ENCODE results near the gene SCPEP1.
"Not testable (repeated sequence)": the region's sequence is repeated elsewhere in the genome, so short reads cannot be mapped to it uniquely, and the experiment has no call there.

Gene SCPEP1

DNA sequence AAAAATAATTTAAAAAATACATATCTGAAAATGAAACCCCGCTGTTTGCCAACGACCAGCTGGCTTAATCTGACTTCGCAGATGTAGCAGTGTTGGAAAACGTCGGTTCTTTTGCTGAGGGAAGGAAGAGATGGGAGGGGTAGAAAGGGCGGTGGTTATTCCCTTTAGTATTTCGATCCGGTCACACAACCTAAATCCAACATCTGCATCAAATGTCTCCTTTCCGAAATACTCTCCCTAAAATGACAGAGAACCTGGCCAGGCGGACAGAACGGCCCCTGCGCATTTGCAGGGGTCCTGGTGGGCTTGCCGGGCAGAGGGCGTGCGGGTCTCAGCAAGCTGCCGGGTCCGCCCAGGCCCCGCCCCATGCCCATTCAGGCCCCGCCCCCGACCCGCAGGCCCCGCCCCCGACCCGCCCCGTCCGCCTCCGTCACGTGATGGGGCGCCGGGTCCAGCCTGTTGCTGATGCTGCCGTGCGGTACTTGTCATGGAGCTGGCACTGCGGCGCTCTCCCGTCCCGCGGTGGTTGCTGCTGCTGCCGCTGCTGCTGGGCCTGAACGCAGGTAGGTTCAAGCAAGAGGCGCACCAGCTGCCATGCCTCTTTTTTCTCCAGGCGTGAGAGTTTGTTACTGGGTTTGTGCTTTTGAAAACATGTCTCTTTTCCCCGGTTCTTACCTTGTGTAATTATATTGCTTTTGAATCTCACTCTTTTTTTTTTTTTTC is at the start of gene SCPEP1:
Gene SCPEP1 (plus strand): TSS at position 459 of the 723 bp plus-strand sequence. CDS start 29 bp downstream, at position 488.
- peak; percentile 53 for DNase-seq

- DNase-seq, result no peak
Observed at GRCh38 chr17:56928586-56928985, 49.3 kb upstream of the SCPEP1 start.

DNA sequence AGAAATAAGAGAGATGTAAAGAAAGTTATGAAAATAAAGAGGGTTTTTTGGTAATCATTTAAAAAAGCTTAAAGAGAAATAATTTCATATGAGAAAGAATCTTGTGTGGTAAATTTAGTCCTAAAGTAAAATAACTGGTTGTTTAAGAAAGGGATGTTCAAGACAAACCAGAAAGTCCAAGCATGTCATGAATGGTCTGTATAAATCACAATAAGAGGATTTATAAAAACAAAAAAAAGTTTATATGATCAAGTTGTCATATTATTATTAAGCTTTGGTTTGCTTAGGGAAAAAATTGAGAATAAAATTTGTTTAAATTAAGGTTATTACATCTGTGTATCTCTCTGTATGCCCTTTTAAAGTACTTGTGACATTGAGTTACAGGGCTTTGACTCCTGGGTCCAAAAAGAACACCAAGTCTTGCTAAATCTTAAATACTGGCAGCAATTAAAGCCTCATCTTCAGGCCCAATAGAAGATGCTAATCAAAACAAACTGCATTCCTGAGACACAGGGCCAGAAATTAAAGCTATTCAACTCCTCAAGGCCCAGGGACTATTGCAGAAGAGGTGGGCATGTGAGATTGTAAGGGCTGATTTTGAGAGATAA is 48.5 kb upstream of the SCPEP1 start:
- no peak for DNase-seq

GRCh38 chr17:56930739-56931337 is 47.1 kb upstream of the SCPEP1 start:
- no peak for DNase-seq

DNA sequence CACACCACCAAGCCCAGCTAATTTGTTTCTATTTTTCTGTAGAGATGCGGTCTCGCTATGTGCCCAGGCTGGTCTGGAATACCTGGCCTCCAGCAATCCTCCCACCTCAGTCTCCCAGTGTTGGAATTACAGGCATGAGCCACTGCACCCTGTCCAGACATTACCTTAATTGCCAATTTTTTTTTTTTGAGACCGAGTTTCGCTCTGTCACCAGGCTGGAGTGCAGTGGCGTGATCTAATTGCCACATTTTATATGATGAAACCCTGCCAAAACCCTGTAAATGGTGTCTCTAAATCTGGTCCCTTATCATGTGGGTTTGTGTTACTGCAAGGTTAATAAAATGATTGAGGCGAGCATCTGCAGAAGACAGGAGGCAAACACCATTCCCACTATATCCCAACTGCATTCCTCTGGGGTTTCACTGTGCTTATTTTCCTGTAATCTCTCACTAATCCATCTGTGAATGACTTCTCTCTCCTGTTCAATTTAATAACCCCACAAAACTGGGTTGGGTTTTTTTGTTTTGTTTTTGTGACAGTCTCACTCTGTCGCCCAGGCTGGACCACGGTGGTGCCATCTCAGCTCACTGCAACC is 44.7 kb upstream of the SCPEP1 start:
- DNase-seq, result no peak

- no peak for DNase-seq
Observed at GRCh38 chr17:56933868-56934267, 44.1 kb upstream of the SCPEP1 start.

DNA sequence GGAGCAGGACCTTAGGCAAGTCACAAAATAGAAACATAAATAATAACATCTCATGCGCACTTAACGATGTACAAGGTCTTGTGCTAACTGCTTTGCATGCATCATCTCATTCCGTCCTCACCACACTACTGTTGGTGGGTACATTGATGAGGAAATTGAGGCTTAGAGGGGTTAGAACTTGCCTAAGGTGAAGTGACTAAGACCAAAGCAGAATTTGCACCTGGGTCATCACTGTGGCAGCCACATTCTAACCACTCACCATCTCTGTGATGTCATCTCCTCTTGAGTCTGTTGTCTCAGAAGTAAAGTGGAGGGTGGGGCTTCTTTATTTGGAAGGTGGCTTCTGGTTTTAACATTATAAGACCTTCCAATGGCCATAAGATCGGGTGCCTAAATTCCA is 43.7 kb upstream of the SCPEP1 start:
- DNase-seq, result no peak

GRCh38 chr17:56935461-56935860 is 42.5 kb upstream of the SCPEP1 start:
- DNase-seq, result no peak

DNA sequence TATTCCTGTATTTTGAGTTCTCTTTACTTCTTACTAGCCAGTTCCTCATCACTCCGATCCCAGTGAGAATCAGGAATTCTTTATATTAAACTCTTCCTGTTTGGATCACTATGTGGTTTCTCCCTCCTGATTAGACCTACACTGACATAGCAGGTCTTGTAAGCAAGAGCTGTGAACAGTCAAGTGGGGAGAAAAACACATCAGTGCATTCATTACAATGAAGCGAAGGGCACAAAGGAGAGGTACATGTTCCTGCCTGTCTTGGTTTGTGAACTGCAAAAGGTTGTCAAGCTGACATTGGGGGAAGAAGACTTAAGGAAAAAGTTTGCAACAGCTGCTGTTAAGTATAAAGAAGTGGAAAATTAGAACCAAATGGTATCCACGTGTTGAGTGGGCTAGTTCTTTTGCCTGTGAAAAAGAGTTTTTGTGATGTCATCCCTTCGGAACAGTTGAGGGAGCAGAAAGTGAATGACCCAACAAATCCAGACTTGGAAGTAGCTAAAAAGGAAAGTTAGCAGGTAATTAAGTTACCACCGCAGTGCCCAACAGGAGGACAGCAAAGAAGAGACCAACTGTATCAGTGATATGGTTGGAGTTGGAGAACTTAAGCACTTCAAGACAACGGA is 41.1 kb upstream of the SCPEP1 start:
- no peak for DNase-seq

GRCh38 chr17:56937687-56938086 is 40.2 kb upstream of the SCPEP1 start:
- DNase-seq, result no peak

GRCh38 chr17:56938206-56938605 is 39.7 kb upstream of the SCPEP1 start:
- DNase-seq, result not testable (repeated sequence)

DNA sequence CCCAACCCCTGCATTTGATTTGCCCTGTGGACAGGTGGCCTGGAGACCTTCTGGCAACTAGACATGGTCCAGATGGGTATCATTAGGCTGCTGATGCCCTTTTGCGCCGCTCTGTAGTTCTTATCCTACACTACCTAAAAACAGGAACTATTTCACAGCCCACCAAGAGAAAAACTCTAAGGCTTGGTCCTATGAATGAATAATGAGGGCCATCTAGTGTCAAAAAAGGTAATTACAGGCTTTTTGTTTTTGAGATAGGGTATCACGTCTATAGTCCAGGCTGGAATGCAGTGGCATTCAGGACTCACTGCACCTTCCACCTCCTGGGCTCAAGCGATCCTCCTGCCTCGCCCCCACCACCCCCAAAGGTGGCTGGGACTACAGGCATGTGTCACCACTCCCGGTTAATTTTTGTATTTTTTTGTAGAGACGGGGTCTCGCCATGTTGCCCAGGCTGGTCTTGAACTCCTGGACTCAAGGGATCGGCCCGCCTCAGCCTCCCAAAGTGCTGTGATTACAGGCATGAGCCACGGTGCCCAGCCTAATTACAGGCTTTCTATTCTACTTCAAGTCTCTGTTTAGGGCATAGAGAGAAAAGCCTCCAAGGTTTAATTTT is 38.0 kb upstream of the SCPEP1 start:
- DNase-seq, result peak; percentile 27

DNA sequence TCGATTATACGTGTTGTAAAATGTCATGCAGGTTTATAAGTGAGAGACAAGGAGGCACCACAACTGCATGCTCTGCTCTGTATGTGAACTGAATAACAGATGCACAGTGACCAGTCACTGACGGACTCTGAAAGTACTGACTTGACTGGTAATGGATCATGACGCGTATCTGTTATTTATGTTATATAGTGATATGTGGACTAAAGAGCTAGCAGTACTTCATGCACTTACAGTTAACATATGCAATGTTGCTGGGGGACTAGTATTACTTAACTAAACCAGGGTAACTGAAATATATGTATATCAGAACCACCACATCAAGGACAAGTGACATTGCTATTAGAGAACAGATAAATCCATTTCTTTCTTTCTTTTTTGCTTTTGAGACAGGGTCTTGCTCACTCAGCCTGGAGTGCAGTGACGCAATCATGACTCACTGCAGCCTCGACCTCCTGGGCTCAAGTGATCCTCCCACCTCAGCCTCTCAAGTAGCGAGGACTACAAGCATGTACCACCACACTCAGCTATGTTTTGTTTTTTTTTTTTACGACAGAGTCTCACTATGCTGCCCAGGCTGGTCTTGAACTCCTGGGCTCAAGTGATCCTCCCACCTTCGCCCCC is 34.3 kb upstream of the SCPEP1 start:
- no peak for DNase-seq

DNA sequence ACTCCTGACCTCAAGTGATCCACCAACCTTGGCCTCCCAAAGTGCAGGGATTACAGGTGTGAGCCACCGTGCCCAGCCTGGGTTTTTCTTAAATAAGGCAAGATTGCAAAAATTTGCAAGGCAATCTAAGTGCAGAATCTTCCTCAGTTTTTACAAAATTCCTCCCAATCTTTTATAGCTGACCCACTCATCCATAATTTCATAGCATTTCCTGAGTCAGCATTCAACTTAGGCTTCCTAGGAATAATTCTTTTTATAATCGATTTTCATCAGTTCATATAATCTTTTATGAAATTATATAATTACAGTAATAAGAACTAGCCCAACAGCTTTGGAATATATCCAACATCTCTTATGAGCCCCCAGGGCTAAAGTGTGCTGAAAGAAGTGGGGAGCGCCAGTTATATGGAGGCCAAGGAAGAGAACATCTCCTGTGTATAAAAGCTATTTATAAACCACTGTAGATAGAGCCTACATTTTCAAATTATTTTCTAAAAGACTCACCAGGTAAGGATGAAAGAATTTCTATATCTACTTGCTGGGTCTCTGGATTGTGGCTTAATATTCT is 31.9 kb upstream of the SCPEP1 start:
- DNase-seq, result no peak

DNA sequence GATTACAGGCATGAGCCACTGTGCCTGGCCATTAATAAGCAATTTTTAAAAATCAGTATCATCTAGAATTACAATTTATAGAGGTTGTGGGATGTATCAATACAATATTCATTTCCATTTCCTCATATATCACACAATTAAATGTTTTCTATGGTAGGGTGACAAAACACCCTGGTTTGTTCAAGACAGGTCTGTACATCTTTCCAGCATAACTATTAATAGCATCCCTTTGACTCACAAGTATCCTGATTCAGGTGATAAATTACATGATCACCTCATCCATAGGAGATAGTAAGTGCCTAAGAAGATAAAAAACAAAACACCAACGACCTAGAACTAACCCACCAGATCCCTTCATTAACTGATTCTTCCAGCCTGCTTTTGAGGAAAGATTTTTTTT is 30.2 kb upstream of the SCPEP1 start:
- no peak for DNase-seq

DNA sequence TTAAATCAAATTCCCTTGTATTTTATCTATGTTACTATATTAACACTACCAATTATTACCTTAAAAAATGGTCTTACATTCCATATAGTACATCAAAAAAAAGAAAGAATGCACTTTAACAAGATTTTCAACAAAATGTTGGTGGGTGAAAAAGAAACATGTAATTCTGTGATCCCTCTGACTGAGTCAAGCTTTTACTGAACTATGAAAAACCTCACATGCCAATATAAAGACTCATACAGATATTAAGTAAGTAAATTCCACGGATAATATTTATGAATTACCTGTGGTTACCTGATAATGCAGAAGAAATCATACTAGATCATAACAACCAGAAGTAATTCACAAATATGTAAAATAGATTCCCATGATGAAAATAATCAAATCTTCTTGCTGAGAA is 29.4 kb upstream of the SCPEP1 start:
- DNase-seq, result no peak

DNA sequence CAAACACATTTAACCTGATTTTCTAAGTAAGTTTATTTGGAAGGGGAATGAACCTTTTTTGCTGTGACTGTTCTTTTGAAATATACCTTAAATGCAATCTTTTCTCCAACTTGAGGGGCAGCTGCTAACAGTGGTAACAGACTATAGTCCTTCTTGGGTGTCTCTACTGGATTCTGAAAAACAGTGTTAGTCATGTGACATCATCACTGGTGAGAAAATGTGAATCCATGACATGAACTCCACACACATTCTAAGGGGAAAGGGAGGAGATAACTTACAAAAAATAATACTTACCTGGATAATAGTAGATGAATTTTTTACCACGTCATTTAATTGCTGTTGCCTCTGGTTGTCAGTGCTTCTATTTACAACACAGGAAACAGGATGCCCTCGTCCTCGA is 28.3 kb upstream of the SCPEP1 start:
- no peak for DNase-seq

DNA sequence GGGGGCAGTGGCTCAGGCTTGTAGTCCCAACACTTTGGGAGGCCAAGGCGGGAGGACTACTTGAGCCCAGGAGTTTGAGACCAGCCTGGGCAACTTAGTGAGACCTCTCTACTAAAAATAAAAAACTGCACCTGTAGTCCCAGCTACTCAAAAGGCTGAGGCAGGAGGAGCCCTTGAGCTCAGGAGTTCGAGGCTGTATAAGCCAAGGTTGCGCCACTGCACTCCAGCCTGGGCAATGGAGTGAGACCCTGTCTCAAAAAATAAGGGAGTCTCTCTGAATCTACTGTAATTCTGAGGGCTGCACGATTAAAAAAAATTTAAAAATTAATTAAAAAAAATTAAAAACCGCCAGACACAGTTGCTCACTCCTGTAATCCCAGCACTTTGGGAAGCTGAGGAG is 20.9 kb upstream of the SCPEP1 start:
- no peak for DNase-seq

DNA sequence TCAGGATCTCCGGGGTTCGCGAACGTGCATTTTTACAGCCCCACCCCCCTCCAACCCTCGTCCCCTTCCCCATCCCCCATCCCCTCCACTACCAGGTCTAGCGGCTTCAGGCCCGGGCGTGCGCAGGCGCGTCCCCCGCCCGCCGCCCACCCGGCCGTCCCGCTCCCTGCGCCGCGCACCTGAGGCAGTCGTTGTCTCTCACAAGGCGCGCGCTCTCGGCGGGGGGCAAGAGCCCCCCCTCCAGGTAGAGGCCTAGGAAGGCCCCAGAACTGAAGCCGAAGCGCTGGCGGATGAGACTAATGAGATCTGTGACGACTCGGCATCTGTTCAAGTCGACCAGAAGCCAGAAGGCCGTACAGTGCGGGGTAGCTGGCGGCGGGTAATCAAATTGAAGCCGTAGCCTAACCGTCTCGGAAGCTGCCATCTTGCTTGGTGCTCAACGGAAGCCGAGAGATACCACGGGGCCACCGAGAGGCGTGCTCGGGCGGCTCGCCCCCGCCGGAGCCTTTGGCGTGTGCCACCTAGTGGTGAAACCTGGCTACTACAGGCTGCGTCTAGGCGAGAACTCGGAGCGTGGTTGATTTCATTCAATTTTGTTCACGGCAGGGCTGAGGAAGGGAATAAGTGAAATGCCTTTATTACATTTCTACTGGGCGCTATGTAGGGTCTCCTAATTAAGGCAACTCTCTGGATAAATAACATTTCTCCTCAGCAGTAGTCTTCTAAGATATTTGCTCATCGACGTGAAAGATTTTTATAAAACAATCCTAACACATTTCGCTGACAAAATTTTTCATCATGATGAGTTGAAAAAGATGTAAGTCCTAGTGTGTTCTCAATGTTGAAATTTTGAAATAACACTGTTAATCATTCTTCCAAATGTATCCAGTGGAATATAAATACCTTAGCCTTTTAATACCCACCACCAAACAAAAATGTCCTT is 17.1 kb upstream of the SCPEP1 start, which contains the start of gene COIL:
Gene COIL (minus strand): TSS at position 455 of the 943 bp plus-strand sequence. CDS start 31 bp downstream, at position 424.
- peak; percentile 83 for DNase-seq

DNA sequence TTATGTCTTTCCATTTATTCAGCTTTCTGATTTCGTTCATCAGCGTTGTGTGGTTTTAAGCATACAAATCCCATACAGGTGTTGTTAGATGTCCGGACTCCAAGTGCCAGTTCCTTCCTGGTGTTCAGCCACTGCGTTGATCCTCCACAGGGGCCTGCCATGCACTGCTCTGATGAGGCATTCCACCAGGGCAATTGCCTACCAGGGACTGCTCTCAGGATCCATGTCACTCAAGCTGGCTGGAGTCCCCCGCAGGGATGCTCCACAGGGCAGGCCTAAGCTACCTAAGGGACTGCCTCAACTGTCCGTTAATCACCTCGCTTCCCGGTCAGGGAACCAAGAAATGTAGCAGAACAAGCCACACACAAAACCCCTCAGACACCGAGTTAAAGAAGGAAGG is 12.7 kb upstream of the SCPEP1 start:
- DNase-seq, result not testable (repeated sequence)

GRCh38 chr17:56965681-56966080 is 12.2 kb upstream of the SCPEP1 start:
- not testable (repeated sequence) for DNase-seq
